HG02678 (cell line): Measurements from ENCODE around the gene NECTIN1.
"Not testable (repeated sequence)": the region's sequence is repeated elsewhere in the genome, so short reads cannot be mapped to it uniquely, and the experiment has no call there.

ENCODE experiments used
- ATAC-seq: cut with Tn5 transposase; IDR thresholded peaks from one replicate; pipeline ENCODE4 v1.9.1; 2021; ENCODE audit warnings: mild to moderate bottlenecking, moderate library complexity; ENCODE audit not compliant: unreplicated experiment

The NECTIN1 gene

DNA sequence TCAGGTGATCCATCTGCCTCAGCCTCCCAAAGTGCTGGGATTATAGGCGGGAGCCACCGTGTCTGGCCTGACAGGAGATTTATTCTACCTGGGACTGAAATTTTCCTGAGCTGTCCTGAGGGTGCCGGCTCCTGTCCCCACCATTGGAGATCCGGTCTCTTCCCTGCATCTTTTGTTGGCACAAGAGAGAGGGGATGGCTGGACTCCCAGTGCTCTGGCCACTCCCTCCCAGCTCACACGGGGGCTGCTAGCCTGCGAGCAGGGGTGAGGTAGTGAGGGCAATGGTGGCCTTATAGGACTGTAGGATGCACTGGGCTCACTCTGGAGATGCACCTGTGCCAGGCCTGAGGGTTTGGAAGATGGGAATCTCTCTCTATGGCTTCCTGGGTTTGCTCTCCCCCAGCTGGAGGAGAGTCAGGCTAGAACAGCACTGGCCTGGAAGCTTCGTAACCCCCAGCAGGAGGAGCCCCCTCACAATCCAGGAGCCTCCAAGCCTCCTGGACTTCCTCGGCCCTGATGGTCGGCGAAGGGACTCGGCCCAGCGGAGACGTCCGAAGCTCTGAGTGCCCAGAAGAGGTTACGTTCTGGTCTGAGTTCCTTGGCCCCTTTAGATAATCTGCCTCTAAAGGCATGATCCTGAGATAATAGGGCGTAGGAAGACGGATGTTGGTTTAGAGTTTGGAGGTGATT lies 106.4 kb downstream of the NECTIN1 start:
- ATAC-seq, result no peak

DNA sequence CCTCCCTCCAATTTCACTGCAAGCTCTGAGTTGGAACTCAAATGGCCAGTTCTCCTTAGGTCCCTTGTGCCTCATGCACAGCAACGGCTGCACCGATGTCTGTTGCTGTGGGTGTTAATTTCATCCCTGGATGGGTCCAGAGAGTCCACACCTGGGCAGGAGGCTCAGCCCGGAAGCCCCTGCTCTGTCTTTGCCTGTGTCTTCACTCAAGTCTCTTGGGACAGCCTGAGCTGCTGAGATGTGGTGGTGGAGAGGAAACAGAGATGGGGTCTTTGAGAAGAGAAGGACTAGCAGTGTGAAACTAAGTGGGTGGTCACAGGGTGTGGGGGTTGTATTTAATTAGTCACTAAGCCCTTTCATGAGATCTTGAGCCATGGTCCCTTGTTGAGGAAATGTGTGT lies 109.3 kb downstream of the NECTIN1 start:
- ATAC-seq, result no peak

DNA sequence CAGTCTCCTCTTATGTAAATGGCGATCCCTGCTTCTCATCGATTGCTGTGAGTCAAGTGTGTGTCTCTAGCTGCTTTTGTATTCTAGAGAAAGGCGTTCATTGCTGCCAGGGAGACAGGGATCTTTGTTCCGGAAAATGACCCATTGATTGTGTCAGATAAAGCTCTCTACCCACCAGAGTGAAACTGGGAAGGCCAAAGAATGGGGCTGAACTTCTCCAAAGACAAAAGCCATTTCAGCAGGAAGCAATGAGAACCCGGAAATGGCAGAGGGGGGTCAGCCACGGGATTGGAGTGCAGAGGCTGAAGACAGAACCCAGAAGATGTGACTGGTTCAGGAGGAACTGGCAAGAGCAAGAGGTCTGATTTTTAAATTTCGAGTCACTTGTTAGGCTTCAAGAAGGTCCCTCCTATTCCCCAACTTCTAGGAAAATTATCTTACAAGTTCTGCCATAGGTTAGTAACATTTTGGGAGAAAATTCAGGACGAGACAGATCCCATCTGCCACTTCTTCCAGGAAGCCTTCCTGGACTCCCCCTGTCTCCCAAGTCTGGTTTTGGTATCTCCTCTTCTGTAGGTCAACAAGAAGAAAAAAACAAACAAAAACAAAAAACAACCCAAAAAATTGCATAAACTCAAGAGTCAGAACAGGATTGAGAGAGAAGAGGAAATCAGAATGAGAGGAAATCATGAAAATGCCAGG lies 110.6 kb downstream of the NECTIN1 start:
- ATAC-seq, result no peak

DNA sequence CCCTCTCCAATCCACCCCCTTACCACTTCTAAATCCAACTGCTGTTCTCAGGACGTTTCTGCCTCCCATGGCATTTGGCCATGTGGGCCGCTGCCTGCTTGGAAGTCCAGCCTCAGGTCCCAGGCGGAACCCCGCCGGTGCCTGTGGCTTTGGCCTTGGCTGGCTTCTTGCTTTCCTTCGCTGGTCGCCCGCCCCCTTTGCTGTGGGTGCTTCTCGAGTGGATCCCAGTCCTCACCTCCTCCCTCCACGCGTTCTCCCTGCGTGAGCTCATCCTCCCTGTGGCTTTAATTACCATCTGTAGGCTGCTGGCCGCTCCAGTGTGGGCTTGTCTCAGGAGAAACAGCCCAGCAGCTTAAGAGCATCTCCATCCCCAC lies 111.7 kb downstream of the NECTIN1 start:
- ATAC-seq, result no peak

DNA sequence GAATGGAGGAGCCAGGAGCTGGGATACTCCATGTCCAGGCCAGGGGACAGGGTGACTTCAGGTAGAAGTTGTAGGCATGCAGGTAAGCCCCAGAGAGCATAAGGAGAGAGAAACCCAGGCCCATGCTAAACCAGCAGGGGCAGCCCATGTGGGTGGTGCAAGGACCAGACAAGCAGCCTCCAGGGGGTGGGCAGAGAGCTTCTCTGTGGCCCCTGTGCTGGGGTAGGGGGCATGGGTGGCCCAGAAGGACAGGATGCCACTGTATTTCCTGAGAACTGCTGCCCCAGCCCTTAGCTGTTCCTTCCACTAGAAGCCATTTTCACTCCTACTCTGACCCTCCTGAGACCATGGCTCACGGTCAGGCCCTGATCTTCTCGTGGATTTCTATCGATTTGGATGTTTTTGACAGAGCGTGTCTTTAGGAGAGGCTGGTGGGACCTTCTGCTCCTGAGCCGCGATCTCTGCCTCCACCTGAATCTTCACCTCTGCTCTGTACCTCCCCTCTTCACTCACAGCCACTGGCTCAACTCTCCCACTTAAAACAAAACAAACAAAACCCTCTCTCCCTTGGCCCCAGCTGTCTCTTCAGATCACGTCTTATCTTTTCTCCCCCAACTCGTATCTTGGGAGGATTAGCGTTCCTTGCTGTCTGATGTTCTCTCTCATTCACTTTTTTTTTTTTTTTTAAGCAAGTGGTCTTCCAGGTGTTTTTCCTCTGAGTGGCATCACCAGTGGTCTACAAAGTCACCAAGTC lies 112.2 kb downstream of the NECTIN1 start:
- ATAC-seq, result no peak

DNA sequence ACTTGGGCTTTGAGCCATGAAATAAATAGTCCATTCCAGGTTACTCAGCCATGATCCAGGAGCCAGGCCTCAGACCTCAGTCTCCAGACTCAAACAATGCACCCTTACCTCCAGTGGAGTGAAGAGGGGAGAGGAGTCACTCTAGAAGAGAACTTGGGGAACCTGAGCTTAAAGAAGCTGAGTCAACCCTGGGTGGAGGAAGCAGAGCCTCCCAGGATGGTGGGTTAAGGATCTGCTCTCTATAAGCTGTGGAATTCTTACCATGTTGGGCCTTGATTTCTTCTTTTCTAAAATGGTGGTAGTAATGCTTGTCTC lies 113.2 kb downstream of the NECTIN1 start:
- no peak for ATAC-seq

DNA sequence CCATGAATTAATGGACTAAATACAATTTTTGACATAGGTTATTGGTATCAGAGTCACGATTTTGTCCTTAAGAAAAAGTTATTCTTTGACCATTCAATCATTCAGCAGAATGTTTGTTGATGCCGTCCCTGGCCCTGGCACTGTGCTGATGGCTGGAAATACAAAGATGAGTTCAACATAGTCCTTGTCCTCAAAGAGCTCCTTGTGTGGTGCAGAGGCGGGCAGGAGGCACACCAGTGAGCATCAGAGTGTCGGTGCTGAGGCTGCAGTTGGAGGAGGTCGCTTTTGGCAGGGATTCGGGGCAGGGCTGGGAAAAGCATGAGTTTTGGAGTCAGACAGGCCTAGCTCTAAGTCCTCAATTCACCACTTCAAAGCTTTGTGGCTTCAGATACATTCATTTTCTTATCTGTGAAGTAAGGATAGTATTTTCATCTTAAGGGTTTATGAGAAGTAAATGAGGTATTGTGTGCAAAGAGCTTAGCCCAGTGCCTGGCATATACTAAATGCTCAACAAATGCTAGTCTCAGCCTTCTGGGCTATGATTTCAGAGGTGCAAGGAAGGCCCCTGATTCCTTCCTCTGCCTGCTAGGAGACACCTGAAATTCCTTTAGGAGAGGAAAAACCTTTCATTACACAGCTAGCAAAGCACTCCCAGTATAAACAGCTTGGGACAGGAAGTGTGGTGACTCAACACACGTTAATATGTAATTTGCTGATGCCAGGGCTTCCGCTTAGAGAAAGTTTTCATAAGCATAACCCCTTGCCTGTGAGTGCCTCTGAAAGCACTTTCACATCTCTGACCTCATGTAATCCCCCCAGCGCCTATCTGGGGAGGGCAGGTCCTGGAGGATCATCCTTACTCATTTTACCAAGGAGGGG lies 113.8 kb downstream of the NECTIN1 start:
- peak; percentile 82 for ATAC-seq

DNA sequence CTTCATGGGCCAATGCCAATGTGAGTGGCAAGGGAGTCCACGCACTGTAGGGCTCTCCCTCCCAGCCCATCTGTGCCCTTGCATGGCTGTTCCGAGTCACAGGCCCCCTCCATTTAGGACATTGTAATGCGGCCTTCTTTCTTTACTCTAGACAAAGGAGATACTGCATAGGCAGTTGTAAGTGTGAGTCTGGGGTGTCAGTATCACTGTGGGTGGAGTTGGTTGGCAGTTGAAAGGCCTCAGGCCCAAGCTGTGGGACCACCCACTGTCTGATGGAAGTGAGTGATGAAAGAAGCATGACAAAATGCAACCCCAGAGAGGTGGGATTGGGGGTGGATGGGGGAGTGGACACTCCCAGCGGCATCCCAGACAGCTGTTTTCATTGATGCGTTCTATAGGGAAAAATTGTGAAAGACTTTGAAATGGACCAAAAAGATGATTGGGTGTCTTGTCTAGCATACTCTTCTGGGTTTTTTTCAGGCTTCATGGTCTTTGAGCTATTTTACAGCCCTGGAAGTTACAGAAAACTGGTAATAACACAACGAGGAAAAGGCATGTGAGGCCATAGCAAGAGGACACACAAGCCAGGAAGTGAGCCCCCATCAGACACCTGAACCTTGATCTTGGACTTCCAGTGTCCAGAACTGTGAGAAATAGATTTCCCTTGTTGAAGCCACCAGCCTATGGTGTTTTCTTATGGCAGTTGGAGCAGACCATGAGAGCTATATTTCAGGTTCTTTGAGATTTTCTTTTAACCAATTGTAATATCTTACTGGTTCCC lies 114.6 kb downstream of the NECTIN1 start:
- no peak for ATAC-seq

DNA sequence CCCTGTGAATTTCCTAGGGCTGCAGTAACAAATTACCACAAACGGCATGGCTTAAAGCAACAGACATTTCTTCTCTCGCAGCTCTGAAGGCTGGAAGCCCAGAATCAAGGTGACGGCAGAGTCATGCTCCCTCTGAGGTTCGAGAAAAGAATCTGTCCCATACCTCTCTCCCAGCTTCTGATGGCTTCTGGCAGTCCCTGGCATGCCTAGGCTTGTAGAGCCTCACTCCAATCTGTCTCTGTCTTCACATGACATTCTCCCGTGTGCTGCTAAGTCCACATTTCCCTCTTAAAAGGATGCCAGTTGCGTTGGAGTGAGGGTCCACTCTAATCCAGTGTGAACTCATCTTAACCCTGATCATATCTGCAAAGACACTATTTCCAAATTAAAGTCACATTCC lies 116.2 kb downstream of the NECTIN1 start:
- ATAC-seq, result no peak

DNA sequence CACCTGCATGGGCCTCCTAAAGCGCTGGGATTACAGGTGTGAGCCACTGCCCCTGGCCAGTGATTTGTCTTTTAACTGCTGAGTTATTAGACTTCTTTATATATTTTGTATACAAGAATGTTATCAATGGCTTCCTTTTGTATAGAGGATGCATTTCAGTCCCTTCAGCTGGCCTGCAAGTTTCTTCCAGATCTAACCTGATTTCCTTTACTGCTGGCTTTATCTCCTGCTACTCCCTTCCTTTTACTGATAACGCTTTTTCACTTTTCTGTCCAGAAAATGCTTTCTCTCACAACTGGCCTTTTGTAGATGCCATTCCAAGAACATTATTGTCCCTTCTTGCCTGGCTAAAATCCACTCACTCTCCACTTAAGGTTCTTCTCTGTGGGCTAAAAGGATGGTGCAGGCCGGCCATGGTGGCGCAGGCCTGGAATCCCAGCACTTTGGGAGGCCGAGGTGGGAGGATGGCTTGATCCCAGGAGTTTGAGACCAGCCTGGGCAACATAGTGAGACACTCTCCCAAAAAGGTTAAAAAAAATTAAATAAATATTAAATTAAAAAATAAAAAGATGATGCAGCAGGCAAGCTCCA lies 118.1 kb downstream of the NECTIN1 start:
- no peak for ATAC-seq

DNA sequence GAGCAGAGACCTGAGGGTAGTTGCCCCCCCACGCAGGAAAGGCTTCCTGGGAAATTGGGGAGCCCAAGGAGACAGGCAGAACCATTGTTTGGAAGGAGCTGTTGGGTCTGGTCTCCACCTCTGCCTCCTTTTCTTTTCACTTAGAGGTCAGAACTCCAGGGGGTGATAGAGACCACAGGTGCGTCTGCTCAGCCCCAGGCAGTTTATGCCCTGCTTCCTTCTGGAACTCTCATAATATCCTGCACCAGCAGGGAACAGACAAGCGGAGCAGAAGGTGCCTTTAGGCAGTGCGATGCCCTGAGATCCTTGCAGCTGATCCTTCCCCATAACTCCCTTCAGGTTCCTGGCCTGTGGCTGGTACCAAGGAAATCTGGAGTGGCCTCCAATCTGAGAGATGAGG lies 120.2 kb downstream of the NECTIN1 start:
- no peak for ATAC-seq

DNA sequence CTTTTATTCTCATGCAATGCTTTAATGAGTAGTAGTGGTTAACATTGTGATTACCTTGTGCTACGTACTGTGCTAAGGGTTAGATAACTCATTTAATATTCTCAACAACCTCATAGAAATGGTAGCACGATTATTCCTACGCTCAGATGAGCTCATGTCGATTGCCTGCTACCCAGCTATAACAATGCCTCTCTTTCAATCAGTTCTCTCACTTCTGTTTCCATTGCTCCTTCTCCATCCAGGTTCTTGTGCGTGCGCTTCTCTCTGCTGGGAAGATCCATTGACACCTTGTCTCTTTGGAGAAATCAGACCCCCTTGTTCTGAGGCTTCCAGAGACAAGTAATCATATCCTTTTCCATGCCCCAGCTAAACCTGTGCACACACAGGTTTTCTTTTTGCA lies 120.8 kb downstream of the NECTIN1 start:
- no peak for ATAC-seq

DNA sequence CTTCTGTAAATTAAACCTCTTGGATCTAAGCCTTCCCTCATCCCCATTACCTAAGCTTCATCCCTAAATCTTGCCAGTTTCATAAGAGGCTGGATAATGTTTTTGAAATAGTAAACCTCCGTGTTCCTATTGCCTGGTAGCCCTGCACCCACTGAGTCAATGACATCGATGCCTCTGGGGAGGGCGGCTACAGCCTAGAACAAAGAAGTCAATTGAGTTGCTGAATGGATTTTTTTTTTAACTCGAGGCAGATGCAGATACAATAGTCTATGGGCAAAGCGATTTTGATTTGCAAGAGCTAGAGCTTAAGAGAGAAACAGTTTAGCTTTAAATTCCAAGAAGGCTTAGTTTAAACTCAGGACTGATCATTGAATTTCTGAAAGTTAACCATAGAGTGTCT lies 121.3 kb downstream of the NECTIN1 start:
- ATAC-seq, result no peak

DNA sequence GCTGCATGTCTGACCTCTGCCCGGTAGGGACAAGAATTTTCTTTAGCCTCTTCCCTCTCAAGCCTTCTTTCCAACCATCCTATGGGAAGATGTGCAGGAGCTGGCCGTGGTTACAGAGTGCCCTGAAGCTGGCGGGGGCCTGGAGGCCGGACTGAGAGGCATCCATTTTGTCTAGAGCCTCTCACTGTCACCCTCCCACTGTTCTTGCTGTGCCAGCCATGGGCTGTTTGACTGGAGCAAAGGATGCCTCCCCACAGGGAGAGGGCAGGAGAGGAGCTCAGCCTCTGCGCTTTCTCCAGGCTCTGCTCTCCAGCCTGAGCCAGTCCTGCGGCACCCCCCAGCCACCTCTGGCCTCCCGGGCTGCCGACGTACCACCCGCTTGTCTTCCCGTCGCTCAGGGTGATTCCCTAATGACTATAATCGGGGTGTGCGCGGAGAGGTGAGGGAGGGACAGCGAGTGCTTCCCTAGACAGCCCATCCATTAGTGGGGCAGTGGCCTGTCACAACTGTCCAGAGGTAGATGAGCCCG lies 123.8 kb downstream of the NECTIN1 start:
- ATAC-seq, result no peak

DNA sequence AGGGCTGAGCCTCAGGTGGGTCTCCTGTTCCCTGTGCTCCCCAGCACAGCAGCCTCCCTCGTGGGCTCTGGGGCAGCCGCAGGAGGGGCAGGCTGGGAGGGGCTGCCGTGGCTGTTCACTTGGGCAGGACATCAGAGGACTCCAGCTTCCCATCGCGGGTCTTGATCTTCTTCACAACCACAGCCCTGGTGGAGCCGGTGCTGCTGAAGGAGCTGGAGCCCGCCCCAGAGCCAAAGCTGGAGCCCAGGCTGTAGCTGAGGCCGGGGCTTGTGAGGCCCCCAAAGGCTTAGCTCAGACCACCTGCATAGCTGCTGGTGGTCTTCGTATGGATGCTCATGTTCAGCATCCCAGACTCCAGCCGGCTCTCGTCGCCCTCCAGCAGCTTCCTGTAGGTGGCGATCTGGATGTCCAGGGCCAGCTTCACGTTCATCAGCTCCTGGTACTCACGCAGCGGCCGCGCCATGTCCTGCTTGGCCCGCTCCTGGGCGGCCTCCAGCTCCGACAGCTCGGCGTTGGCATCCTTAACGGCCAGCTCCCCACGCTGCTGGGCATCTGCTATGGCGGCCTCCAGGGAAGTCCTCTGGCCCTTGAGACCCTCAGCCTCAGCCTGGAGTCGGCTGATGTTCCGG lies 126.1 kb downstream of the NECTIN1 start:
- no peak for ATAC-seq

DNA sequence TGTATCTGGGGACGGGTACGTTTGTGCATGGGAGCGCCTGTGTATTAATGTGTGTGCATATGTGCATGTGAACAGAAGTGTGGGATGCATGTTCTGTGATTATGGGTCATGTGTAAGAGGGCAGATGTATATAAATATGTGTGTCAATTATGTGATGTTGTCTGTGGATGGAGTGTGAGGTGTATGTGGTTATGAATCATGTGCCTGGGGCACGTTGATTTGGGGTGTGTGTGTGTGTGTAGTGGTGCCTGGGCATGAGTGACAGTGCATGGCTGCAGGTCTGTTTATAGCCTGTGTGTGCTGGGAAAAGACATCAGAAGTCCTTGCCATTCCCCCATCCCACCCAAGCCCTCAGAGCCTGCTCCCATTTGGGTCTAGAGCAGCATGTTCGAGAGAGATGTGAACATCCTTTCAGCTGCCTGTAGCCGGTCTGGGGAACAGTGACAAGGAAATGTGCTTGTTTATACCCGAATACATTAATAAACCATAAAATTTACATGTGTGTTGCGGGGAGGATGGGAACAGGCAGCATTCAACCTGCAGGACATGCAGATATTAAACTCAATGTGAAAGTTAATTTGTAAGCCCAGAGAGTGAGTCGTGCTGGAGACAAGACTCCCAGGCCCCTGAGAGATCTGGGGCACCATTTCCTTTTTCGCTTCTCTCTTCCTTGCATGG lies 129.0 kb downstream of the NECTIN1 start:
- no peak for ATAC-seq

DNA sequence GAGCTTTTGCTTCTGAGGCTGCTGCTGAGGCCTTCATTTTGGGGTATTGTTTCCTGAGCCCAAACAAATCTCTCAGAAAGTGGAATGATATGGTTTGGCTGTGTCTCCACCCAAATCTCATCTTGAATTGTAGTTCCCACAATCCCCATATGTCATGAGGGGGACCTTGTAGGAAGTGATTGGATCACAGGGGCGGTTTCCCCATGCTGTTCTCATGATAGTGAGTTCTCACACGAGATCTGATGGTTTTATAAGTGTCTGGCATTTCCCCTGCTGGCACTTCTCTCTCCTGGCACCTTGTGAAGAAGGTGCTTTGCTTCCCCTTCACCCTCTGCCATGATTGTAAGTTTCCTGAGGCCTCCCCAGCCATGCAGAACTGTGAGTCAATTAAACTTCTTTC lies 133.1 kb downstream of the NECTIN1 start:
- not testable (repeated sequence) for ATAC-seq

DNA sequence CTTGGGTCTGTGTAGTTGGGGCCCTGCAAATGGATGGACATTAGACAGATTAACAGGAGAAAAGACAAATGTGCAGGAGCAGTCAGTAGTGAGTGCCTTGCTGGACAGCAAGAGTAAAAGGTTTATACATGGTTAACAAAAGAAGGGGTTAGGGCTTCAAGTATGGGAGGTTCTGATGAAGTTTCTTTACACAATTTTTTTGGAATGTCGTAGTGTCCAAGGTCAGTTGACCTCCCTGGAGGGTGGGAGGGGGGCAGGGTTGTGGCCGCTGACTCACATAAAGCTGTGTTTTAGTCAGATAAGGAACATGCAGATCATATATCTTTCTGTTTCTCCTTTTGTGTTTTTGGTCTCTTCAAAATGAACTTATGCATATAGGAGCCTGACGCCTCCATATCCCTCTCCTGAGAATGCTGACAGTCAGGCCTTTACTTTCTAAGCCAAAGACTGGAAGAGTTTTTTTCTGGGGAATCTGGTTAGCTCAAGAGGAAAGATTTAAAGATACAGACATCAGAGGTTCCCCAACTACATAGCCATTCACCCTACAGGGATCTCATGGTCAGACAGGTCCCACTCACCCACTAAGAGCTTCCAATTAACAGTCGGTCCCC lies 134.3 kb downstream of the NECTIN1 start:
- ATAC-seq, result no peak
